GM13976 (cell line): Measurements from ENCODE around the gene TBC1D10B.
"Not testable (repeated sequence)": the region's sequence is repeated elsewhere in the genome, so short reads cannot be mapped to it uniquely, and the experiment has no call there.

Experiments used
- DNase-seq: peaks from one replicate; pipeline ENCODE4 v3.0.0; 2012; ENCODE audit warnings: low spot score
- CTCF ChIP-seq: IDR thresholded peaks from 2 replicates; pipeline ENCODE4 v1.5.1; 2012; ENCODE audit warnings: borderline replicate concordance, mild to moderate bottlenecking; ENCODE audit not compliant: insufficient read depth; ENCODE audit errors: extremely low read depth, missing control alignments, control extremely low read depth
- in situ Hi-C: fragments of 300-500 bp; cut with MboI; formaldehyde crosslinking; loops from one replicate; pipeline ENCODE4 v1.12.0; 2022; ENCODE audit warnings: low sequenced_read_pairs, mixed read lengths, inconsistent platforms; ENCODE audit not compliant: unreplicated experiment

Gene TBC1D10B

GRCh38 chr16:30335598-30336474 is 34.5 kb downstream of the TBC1D10B start:
- no peak for TF ChIP-seq CTCF
- in situ Hi-C loops: no loop called here

GRCh38 chr16:30335028-30335597 is 35.2 kb downstream of the TBC1D10B start:
- in situ Hi-C loops: not testable (repeated sequence)
- DNase-seq: peak; percentile 73

More at GRCh38 chr16:30335598-30336474, 34.5 kb downstream of the TBC1D10B start:
- no peak for DNase-seq

- in situ Hi-C loops: not testable (repeated sequence)
- peak; percentile 74 for DNase-seq
These were observed 35.8 kb downstream of the TBC1D10B start for GRCh38 chr16:30334473-30334989.

GRCh38 chr16:30324220-30324619 is 46.1 kb downstream of the TBC1D10B start:
- DNase-seq, in situ Hi-C loops: not testable (repeated sequence)

- DNase-seq, in situ Hi-C loops: not testable (repeated sequence)
These were observed 51.6 kb downstream of the TBC1D10B start for GRCh38 chr16:30318647-30319046.

- in situ Hi-C loops, DNase-seq: not testable (repeated sequence)
These were observed 59.4 kb downstream of the TBC1D10B start for GRCh38 chr16:30310937-30311336.

- in situ Hi-C loops, DNase-seq: not testable (repeated sequence)
These were observed 61.0 kb downstream of the TBC1D10B start for GRCh38 chr16:30309255-30309654.
